ENCODE data around the gene SECISBP2.

Gene SECISBP2

DNA sequence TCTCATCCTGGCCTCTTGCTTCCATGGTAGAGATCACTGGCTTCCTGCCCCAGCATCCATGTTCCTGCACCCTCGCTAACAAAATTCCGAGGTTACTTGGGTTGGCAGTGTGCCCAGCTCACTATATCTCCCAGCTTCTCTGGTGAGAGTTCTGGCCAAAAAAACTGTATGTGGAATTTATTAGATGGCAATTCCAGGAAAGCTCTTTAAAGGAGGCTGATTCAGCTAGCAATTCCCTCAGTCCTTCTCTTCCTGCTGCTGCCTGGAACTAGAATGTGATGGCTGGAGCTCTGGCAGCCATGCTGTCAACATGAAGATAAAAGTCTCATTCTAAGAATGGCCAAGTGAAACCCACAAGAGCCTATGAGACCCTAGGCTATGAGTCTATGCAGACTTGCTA lies 88.8 kb downstream of the SECISBP2 start:
- no peak for DNase-seq

GRCh38 chr9:89408628-89409101 lies 90.4 kb downstream of the SECISBP2 start:
- peak; percentile 34 to 94 (median 68) for DNase-seq

All from T-helper 2 cell (primary cell).